ENCODE results near the gene PGD. TPM values are rescaled to one million over a fixed set of nuclear protein-coding genes. Genes with fewer than 3 reads are reported as not detected.
"Not testable (repeated sequence)": the region's sequence is repeated elsewhere in the genome, so short reads cannot be mapped to it uniquely, and the experiment has no call there.

PGD gene
- total RNA-seq, 1 donor from 2014 or later = 239 TPM

- Histone ChIP-seq H3K4me3 (ENCODE audit: low read depth, low read length) (no peak overlapping the region), H3K27me3 (ENCODE audit: control insufficient read depth, insufficient read depth, low read length) (no peaks in the 10 kb centered on the region), H3K36me3 (ENCODE audit: control insufficient read depth, insufficient read depth, low read length) (peaks cover 1% of the 10 kb centered on the region)
- TF ChIP-seq CTCF (IDR thresholded peaks at IDR 0.05; ENCODE audit: insufficient read depth, low read length, poor library complexity, severe bottlenecking) = no peak
- no peak for DNase-seq (ENCODE audit: low read depth)
Observed at GRCh38 chr1:10401281-10401680, 2.4 kb downstream of the PGD start.

DNA sequence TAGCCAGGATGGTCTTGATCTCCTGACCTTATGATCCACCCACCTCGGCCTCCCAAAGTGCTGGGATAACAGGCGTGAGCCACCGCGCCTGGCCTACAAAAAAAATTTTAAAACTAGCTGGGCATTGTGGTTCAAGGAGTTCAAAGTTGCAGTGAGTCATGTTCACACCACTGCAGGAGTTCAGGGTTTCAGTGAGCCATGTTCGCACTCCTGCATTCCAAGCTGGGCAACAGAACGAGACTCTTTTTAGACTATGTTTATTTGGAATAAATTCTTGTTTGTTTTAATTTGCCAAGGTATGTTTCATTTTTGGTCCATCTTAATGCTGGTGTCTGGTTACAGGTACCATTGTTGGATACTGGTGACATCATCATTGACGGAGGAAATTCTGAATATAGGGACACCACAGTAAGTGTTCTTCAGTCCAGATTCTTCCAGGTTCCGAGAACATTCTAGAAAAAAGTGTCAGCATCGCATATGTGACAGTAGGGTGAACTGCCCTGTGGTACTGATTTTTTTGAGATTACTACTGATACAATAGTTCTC is 3.9 kb downstream of the PGD start:
- no peak for DNase-seq (ENCODE audit: low read depth)
- Histone ChIP-seq H3K4me3 (ENCODE audit: low read depth, low read length) (no peak overlapping the region), H3K36me3 (ENCODE audit: control insufficient read depth, insufficient read depth, low read length) (peaks cover 1% of the 10 kb centered on the region), H3K27me3 (ENCODE audit: control insufficient read depth, insufficient read depth, low read length) (no peaks in the 10 kb centered on the region)
- no peak for TF ChIP-seq CTCF (IDR thresholded peaks at IDR 0.05; ENCODE audit: insufficient read depth, low read length, poor library complexity, severe bottlenecking)

GRCh38 chr1:10407201-10407600 is 8.3 kb downstream of the PGD start:
- TF ChIP-seq CTCF (IDR thresholded peaks at IDR 0.05; ENCODE audit: insufficient read depth, low read length, poor library complexity, severe bottlenecking) = no peak
- Histone ChIP-seq H3K27me3 (ENCODE audit: control insufficient read depth, insufficient read depth, low read length) (no peaks in the 10 kb centered on the region), H3K4me3 (ENCODE audit: low read depth, low read length) (no peak overlapping the region), H3K36me3 (ENCODE audit: control insufficient read depth, insufficient read depth, low read length) (peaks cover 6% of the 10 kb centered on the region)
- DNase-seq (ENCODE audit: low read depth) = no peak

DNA sequence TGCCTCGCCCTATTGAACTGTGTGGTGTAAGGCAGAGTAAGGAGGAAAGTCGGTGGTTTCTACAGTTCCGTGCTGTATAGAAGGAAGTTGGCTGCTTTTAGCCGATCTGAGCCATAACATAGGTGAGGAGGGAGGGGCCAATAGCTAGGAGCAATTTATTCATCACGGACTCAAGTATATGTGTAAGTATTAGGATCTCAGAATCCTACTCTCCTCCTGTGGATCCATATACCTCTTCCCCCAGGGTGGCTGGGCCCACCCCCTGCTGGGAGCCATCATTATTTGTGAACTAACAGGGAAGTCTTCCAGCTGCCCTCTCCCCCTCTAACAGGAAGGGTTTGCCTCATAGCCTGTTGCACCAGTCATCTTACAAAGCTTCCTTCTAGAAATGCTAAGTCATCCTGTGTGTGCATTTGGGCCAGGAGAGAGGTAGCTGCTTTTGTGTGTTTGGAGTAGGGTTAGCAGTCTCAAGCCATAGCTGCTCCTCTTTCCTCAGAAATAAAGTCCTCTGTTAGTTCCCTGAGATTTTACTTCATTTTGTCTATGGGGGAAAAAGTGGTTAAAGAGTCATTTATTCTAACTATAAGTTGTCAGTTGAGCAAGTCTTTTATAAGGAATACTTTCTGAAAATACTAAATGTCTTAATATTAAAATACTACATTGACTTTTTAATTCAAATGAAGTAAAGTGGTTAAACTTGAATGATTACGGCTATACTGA is 16.5 kb downstream of the PGD start:
- Histone ChIP-seq H3K27me3 (ENCODE audit: control insufficient read depth, insufficient read depth, low read length) (no peaks in the 10 kb centered on the region), H3K4me3 (ENCODE audit: low read depth, low read length) (no peak overlapping the region), H3K36me3 (ENCODE audit: control insufficient read depth, insufficient read depth, low read length) (peaks cover 5% of the 10 kb centered on the region)
- no peak for DNase-seq (ENCODE audit: low read depth)
- no peak for TF ChIP-seq CTCF (IDR thresholded peaks at IDR 0.05; ENCODE audit: insufficient read depth, low read length, poor library complexity, severe bottlenecking)

- DNase-seq (ENCODE audit: low read depth); H3K27me3 ChIP-seq (ENCODE audit: control insufficient read depth, insufficient read depth, low read length); H3K36me3 ChIP-seq (ENCODE audit: control insufficient read depth, insufficient read depth, low read length); H3K4me3 ChIP-seq (ENCODE audit: low read depth, low read length): not testable (repeated sequence)
Observed at GRCh38 chr1:10415967-10416366, 17.1 kb downstream of the PGD start.

- not testable (repeated sequence) for H3K4me3 ChIP-seq (ENCODE audit: low read depth, low read length); H3K36me3 ChIP-seq (ENCODE audit: control insufficient read depth, insufficient read depth, low read length); DNase-seq (ENCODE audit: low read depth); H3K27me3 ChIP-seq (ENCODE audit: control insufficient read depth, insufficient read depth, low read length)
Observed at GRCh38 chr1:10418741-10419140, 19.9 kb downstream of the PGD start.

- no peak for TF ChIP-seq CTCF (IDR thresholded peaks at IDR 0.05; ENCODE audit: insufficient read depth, low read length, poor library complexity, severe bottlenecking)
- no peak for DNase-seq (ENCODE audit: low read depth)
- H3K27me3 ChIP-seq (ENCODE audit: control insufficient read depth, insufficient read depth, low read length) = no peaks in the 10 kb centered on the region
- H3K36me3 ChIP-seq (ENCODE audit: control insufficient read depth, insufficient read depth, low read length) = peaks cover 3% of the 10 kb centered on the region
- no peak overlapping the region for H3K4me3 ChIP-seq (ENCODE audit: low read depth, low read length)
Observed at GRCh38 chr1:10419351-10419750, 20.5 kb downstream of the PGD start.
